Activated CD4-positive, CD25-positive, alpha-beta regulatory T cell treated with anti-CD3 and anti-CD28 coated beads, Interleukin-2, amount 50 U/mL, for 72 hours (primary cell): ENCODE measurements around the gene RAPGEF2.
"Not testable (repeated sequence)": the region's sequence is repeated elsewhere in the genome, so short reads cannot be mapped to it uniquely, and the experiment has no call there.

Experiments
- DNase-seq: peaks from one replicate; pipeline ENCODE4 v3.0.0; 2021

RAPGEF2 gene

DNA sequence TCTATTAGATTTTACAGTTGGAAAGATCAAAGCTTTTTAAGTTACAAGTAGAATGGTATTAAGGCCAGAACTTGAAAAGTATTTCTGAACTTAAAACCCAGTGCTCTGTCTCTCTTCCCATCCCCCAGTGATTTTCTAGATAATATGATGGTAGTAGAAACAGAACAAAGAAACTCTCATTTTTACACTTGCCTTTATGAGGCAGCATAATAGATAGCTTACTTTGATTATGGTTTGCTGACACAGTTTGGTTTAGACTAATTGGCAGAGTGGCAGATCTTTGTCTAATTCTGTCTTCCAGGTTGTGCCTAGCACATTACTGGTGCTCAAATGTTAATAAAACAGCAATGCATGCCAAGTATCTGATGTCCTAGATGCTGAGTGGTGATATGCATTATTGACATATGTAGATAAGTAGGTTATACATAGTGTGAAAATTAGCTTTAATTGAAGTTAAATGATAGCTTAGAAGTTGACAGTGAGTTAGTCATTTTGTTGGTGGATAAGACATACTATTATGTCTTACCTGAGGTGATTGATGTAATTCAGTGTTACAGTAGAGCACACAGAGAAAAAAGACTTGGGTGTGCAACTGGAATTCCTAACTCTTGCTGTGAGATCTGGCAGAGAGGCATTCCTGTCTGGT is 4.3 kb upstream of the RAPGEF2 start:
- DNase-seq: no peak

DNA sequence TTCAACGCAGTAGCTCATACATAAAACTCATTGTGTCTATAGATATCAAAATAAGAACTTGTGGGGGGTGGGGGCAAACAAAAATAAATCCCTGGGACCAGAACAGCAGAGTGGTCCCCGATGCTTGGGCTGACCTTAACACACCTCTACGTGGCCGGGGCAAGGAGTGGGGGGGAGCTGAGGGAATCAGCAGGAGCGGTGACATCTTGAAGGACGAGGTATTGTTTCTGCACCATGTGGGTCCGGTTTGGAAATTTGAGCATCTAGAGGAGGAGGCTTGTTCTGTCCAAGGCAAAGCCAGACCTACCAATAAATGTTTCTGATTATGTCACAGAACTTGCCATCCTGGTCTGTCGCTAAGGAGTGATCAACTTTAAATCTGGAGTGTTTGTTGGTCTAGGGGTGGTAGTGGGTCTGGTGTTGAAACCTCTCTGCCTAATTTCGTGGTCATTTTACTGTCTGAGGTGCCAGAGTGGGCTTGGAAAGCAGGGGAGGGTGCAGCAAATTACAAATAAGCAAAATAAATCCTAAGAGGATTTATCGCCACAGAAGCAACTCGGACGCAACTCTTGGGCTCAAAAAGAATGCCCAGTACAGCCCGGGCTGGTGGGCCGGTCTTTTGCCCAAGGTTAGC is 774 bp upstream of the RAPGEF2 start:
- DNase-seq: no peak

DNA sequence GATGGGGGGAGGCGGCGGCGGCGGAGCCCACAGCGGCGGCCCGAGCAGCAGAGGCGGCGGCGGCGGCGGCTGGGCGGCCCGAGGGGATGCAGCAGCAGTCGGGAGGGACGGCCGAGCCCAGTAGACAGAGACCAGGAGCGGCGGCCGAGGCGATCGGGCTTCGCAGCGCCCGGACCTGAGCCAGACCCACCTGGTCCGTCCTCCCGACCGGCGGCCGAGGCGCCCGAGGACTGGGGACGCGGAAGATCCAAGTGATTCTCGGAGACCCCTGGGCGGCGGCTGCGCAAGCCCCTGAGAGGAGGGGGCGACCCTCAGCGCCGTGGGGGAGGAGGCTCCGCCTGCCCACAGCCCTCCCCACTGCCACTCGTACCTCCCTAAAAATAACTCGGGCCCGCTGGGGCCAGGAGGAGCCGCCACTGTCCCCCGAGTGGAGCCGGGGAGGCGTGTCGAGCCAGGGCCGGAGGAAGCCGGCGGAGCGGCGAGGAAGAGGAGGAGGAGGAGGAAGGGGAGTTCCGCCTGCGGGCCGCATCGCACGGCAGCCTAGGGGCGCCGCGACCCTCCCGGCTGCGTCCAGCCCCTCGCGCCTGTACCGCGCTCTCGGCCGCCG is 608 bp downstream of the RAPGEF2 start:
- peak; percentile 57 for DNase-seq

DNA sequence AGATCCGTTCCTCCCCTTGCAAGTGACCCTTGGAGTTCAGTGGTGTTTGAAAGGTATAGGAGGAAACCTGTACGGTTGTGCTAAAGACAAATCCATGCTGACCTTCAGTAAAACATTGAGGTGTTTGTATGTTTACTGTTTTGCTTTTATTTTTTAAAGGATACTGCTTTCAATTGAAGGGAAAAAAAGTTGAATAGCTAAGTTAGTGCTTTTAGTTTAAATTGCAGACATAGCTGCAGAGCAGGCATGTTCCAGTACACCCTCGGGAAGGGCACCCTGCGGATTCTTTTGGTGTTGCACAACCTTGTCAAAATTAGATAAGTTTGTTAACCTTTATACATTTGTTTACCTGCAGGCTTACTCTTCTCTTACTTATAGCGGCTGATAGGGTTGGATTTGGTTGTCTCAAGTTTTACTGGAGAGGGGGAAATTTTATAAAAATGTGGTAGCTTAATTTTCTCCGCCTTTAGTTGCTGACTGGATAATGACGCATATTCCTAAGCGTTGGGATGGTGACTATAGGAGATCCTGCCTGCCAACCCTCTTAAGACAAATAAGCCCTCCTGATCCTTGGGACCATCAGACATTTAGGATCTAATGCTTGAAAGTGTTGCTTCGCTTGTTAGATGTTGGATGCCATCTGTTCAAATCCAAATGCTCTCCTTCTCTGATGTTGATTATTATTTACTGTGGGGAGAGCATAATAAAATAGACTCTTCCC is 2.0 kb downstream of the RAPGEF2 start:
- no peak for DNase-seq

DNA sequence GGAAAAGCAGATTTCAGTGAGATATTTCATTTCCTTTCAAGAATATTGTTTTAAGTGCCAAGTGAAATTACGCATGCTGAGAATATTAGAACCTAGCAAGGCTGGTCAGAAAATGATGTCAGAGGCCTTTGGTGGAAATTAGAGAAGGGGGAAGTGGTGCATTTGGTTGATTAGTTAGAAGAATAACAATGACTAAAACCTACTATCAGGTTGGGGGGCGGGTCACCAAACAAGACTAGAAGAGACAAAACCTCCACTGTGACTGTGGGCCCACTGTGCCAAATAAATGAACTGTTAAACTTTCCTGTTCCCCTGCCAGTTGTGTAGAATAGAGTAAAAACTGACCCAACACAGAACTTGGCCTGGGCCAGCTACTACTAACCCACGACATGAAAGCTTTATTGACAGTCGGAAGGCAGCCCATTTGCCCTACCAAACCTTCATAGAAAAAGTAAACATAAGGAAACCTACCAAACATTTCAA is 2.9 kb downstream of the RAPGEF2 start:
- DNase-seq: no peak

DNA sequence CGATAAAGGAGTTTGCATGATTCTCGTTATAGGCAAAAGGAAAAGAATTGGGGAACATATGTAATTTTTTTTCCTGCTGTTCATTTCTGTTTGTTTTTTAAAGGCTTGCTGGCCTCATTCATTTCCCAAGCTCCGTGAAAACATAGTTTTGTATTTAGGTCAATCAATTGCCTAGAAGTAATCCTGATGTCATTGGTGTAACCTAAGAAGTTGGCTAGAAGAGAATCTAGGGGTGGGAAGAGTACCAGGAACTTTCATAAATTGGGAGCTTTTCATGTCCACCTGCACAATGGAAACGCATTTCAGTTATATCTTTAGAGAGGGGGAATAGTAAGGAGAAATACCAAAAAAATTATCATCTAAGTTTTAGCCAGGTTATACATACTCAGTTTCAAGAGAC is 3.8 kb downstream of the RAPGEF2 start:
- no peak for DNase-seq

DNA sequence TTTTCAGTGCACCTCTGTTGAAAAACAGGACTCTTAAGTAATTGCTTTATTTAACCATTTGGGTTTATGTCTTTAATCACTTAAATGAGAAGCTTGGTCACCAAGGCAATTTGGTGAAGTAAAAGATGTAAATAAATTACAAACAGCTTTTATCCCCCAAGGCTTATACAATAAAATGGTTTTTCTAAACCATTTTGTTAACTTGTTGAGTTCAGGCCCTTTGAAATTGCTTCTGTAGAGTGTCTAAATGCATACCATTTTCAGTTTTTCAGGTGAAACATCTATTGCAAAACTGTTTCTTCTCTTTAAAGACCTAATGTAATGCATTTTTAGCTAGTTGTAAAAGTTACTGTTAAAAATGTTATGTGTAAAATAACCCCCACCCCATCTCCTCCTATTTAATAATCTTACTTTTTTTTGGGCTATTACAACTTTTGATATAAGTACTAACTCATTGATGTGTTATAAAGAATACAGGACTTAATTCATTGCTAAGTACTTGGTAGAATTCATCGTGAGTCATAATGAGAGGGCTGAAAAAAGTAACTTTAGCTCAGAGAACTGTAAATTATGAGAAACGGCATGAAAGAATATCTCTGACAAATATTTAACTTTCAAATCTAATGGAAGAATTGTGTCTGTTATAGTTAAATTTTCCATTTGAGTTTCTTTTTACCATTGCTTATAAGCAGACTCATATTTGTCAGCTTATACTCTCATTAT is 4.5 kb downstream of the RAPGEF2 start:
- no peak for DNase-seq

GRCh38 chr4:159108124-159108523 is 5.2 kb downstream of the RAPGEF2 start:
- no peak for DNase-seq

DNA sequence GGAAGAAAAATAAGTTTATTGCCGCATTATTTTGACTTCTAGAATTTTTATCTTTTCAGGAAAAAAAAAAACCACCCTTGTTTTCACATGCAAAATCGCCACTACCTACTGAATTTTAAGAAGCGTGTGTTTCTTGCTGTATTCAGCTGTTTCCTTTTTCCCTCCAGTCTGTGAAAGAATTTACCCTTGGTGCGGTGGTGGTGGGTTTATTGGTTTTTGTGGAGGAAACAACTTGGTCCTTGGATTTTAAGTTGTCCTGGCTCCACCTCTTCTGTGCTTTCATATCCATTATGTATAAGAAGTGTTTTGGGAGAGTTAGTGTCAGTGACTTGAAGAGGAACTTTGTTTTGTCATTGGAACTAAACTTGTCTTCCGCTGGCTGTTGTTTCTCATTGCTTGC is 8.1 kb downstream of the RAPGEF2 start:
- DNase-seq: no peak

DNA sequence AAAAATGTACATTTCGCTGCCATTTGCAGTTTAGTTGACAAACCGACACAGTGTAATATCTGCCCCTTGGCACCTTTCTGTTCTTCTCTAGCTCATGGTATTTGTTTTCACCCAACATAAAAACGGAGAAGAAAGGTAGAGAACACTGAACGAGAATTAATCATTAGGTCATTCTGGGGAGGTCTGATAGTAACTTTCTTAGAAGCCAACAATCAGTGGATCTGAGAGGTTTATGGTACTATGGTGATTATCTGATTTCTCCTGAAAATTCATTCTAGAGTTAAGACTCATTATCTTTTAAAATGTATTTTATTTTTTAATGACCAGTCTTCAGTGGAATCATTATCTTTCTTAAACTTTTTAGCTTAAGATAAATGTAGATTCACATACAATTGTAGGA is 8.5 kb downstream of the RAPGEF2 start:
- no peak for DNase-seq

GRCh38 chr4:159113366-159113765 is 10.5 kb downstream of the RAPGEF2 start:
- DNase-seq: not testable (repeated sequence)

- not testable (repeated sequence) for DNase-seq
Observed at GRCh38 chr4:159116098-159116497, 13.2 kb downstream of the RAPGEF2 start.

DNA sequence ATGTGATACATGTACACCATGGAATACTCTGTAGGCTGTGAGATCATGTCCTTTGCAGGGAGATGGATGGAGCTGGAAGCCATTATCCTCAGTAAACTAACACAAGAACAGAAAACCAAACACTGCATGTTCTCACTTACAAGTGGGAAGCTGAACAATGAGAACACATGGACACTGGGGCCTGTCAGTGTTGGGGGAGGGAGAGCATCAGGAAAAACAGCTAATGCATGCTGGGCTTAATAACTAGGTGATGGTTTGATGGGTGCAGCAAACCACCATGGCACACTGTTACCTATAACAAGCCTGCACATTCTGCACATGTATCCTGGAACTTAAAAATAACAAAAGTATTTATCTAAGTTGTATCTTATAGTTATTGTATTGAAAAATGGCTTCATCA is 13.8 kb downstream of the RAPGEF2 start:
- DNase-seq: not testable (repeated sequence)

DNA sequence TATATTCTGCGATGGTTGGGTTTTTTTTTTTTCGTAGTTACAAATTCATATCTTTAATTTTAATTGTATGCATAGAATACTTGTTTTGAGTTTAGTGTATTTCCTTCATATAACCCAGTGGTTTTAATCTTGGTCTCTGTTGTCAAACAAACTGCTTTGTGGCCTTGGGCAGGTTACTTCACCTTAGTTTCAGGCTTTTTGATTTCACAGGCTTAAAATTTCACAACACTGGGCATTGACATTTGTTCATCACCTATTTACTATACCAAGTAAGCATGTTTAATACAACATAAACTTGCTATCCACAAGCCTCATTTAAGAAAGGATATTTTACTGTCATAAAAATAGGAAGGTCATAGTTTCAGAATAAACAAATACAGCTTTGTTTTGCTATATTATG is 14.7 kb downstream of the RAPGEF2 start:
- no peak for DNase-seq

DNA sequence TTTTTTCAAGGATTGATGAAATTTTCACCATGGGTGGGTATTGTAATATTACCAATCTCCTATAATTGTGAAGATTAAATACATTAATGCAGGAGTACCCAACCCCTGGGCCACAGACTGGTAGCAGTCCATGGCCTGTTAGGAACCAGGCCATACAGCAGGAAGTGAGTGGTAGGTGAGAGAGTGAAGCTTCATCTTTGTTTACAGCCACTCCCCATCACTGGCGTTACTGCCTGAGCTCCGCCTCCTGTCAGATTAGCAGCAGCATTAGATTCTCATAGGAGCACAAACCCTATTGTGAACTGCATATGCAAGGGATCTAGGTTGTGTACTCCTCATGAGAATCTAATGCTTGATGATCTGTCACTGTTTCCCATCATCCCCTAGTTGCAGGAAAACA is 15.1 kb downstream of the RAPGEF2 start:
- DNase-seq: no peak

DNA sequence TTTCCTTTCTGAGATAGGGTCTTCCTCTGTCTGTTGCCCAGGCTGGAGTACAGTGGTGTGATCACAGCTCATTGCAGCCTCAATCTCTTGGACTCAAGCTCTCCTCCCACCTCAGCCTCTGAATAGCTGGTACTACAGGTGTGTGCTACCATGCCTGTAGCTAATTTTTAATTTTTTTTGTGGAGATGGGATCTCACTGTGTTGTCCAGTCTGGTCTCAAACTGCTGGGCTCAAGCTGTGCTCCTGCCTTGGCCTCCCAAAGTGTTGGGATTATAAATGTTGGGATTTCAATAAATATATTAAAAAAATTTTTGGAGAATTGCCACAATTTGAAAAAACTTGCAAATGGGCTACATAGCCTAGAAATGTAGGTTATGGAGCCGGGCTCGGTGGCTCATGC is 18.5 kb downstream of the RAPGEF2 start:
- no peak for DNase-seq

DNA sequence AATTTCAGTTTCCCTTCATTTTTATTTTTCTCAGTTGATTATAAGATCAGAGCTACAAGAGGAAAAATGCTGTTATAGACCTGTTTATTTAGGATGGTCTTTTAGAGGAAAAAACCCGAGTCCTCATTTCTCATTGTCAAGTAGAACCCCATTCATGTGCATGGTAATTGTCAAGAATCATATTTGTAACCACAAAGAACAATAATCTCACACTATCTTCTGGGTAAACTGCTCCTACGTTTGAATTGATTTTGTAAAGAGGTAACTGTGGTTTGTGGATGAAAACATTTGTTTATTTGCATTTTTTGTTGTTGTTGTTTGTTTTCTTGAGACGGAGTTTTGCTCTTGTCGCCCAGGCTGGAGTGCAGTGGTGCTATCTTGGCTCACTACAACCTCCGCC is 23.8 kb downstream of the RAPGEF2 start:
- DNase-seq: no peak

DNA sequence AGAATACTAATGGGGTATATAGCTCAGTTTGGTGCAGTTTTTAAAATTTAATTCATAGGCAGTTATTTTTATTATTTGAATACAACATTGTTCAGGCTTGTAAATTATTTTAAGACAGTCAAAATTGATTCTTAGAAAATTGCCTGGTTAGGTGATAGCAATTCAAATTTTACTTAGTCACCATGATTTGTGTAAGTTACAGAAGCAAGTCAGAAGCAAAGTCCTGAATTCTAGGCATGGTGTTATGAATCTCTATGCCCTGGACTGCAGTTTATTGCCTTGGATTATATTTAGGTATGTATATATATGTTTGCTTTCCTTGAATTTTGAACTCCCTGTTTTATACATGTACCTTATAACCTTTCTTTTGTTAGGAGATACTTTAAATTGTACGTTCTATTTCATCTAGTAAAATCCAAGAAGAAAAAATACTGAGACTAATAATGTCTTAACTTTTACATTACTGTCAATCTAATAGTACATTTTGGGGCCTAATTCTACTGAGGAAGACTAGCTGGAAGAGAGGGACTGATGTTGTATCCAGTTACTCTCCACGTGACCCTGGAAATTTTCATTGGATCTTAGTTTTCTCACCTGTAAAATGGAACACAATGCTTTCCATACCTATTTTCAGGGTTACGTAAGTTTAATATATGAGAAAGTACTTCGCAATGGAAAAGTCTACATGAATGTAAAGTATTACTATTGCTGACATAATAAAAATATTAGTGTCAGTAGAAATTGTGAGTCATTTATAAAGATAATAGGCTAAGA is 25.1 kb downstream of the RAPGEF2 start:
- DNase-seq: no peak

DNA sequence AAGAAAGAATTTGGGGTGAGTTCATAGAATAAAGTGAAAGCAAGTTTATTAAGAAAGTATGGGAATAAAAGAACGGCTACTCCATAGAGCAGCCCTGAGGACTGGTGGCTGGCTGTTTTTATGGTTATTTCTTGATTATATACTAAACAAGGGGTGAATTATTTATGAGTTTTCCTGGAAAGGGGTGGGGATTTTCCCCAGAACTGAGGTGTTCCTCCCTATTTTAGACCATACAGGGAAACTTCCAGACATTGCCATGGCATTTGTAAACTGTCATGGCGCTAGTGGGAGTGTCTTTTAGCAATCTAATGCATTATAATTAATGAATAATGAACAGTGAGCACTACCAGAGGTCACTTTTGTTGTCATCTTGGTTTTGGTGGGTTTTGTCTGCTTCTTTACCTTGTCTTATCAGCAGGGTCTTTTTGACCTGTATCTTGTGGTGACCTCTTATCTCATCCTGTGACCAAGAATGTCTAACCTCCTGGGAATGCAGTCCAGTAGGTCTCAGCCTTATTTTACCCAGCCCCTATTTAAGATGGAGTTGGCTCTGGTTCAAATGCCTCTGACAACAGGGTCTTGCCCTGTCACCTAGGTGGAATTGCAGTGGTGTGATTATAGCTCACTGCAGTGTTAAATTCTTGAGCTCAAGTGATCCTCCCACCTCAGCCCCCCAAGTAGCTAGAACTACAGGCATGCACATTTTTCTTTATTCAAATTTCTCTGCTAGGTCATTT is 27.1 kb downstream of the RAPGEF2 start:
- no peak for DNase-seq

GRCh38 chr4:159131564-159131963 is 28.7 kb downstream of the RAPGEF2 start:
- no peak for DNase-seq

DNA sequence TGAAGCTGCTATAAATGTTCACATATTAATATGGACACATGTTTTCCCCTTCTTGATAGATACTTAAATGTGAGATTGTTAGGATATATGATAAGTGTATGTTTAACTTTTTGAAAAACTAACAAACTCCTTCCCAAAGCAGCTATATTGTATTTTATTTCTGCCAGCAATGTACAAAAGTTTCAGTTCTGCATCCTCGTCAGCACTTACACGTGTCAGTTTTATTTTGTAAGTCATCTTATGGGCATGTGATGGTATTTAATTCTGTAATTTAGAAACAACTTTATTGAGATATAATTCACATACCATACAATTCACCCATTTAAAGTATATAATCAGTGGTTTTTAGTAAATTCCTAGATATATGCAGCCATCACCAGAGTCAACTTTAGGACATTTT is 31.6 kb downstream of the RAPGEF2 start:
- no peak for DNase-seq

- DNase-seq: no peak
Observed at GRCh38 chr4:159137176-159137575, 34.3 kb downstream of the RAPGEF2 start.
